ENCODE measurements around the gene POR.

- TF ChIP-seq CTCF (IDR thresholded peaks at IDR 0.05) (no peak), POLR2A (IDR thresholded peaks at IDR 0.05) (no peak)
These were observed 78.9 kb downstream of the POR start for GRCh38 chr7:75993689-75994387.

All from heart left ventricle (tissue), 13 donors.